GM20431 (cell line): ENCODE results near the gene EMC10.
"Not testable (repeated sequence)": the region's sequence is repeated elsewhere in the genome, so short reads cannot be mapped to it uniquely, and the experiment has no call there.

Experiments
- in situ Hi-C: fragments of 300-500 bp; cut with MseI, MboI; formaldehyde crosslinking; loops from one replicate; pipeline ENCODE4 v1.15.0; 2020; ENCODE audit warnings: low sequenced_read_pairs; ENCODE audit not compliant: unreplicated experiment

Gene EMC10

GRCh38 chr19:50476224-50476906, at the start of gene EMC10, which contains the start of gene GARIN5A:
Gene EMC10 (plus strand): TSS chr19:50476507. CDS start chr19:50476545, 38 bp downstream.
Gene GARIN5A (minus strand): TSS chr19:50476848. CDS start chr19:50476388, 460 bp downstream.
- in situ Hi-C loops: no loop called here

- in situ Hi-C loops: no loop called here
Measured at GRCh38 chr19:50427318-50427925, 48.9 kb upstream of the EMC10 start.

GRCh38 chr19:50427997-50428425, 48.3 kb upstream of the EMC10 start:
- in situ Hi-C loops: no loop called here

- in situ Hi-C loops: no loop called here
Measured at GRCh38 chr19:50428772-50429463, 47.4 kb upstream of the EMC10 start.

GRCh38 chr19:50430888-50431342, 45.4 kb upstream of the EMC10 start:
- in situ Hi-C loops: no loop called here

GRCh38 chr19:50431343-50432220, 44.7 kb upstream of the EMC10 start:
- in situ Hi-C loops: no loop called here

GRCh38 chr19:50432221-50433028, 43.9 kb upstream of the EMC10 start, which contains the start of gene MYBPC2:
Gene MYBPC2 (plus strand): TSS chr19:50432892. CDS start chr19:50432954, 62 bp downstream.
- in situ Hi-C loops: no loop called here

- in situ Hi-C loops: no loop called here
Measured at GRCh38 chr19:50433201-50434180, 42.8 kb upstream of the EMC10 start.

- in situ Hi-C loops: no loop called here
Measured at GRCh38 chr19:50434525-50434924, 41.8 kb upstream of the EMC10 start.

- in situ Hi-C loops: no loop called here
Measured at GRCh38 chr19:50435221-50435620, 41.1 kb upstream of the EMC10 start.

- in situ Hi-C loops: no loop called here
Measured at GRCh38 chr19:50435627-50436026, 40.7 kb upstream of the EMC10 start.

GRCh38 chr19:50437862-50438449, 38.4 kb upstream of the EMC10 start:
- in situ Hi-C loops: no loop called here

GRCh38 chr19:50439130-50439529, 37.2 kb upstream of the EMC10 start:
- in situ Hi-C loops: not testable (repeated sequence)

- in situ Hi-C loops: no loop called here
Measured at GRCh38 chr19:50444059-50444458, 32.2 kb upstream of the EMC10 start.

GRCh38 chr19:50447053-50447452, 29.3 kb upstream of the EMC10 start:
- in situ Hi-C loops: no loop called here

GRCh38 chr19:50447750-50448149, 28.6 kb upstream of the EMC10 start:
- in situ Hi-C loops: no loop called here

- in situ Hi-C loops: no loop called here
Measured at GRCh38 chr19:50449236-50449899, 26.9 kb upstream of the EMC10 start.
